ENCODE data around the gene AKIRIN1. TPM values are rescaled to one million over a fixed set of nuclear protein-coding genes. Genes with fewer than 3 reads are reported as not detected.
"Not testable (repeated sequence)": the region's sequence is repeated elsewhere in the genome, so short reads cannot be mapped to it uniquely, and the experiment has no call there.

AKIRIN1 gene
- total and polyA plus RNA-seq, 4 donors: 14.6 to 42.8 (median 31.7) TPM

DNA sequence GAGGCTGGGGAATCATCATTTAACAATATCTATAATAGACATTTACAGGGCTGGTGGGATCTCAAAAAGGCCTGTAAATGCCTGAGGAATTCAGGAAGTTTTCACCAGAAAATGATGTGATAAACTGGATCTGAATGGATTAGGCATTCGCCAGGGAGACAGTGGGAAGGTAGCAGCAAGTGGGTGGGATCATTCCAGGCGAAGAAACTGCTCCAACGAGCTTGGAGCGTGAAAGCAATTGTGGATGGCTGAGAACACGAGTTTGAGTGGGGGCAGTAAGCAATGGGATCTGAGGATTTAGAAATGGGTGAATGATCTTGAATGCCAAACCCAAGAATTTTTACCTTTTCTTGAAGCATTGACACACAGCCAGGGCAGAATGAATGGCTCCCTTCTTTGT, 26.2 kb downstream of the AKIRIN1 start:
- H3K27ac ChIP-seq (ENCODE audit: low read depth in 1 of 2, low read length in 1 of 2): no peak overlapping the region
- H3K9me3 ChIP-seq (ENCODE audit: control insufficient read depth in 4 of 4, insufficient read depth in 3 of 4, low read length in 3 of 4): no peaks in the 10 kb centered on the region
- no peak for ATAC-seq (ENCODE audit: insufficient read depth, low FRiP score)
- WGBS, 2 donors: 82 to 87% methylated on average over 5 of the region's 5 CpGs
- peaks cover 0 to 1% (median 0%) of the 10 kb centered on the region in 5 donors for H3K4me1 ChIP-seq (ENCODE audit: control insufficient read depth in 5 of 5, insufficient read depth in 5 of 5, low read length in 5 of 5)
- no peak for DNase-seq
- no peak overlapping the region for H3K4me3 ChIP-seq
- H3K27me3 ChIP-seq (ENCODE audit: control insufficient read depth in 3 of 3, insufficient read depth in 3 of 3, low read length in 2 of 3): no peaks in the 10 kb centered on the region
- H3K36me3 ChIP-seq (ENCODE audit: control insufficient read depth in 4 of 4, insufficient read depth in 4 of 4, low read length in 4 of 4): peaks cover 0 to 5% (median 3%) of the 10 kb centered on the region in 4 donors
- TF ChIP-seq, protein P1, sequence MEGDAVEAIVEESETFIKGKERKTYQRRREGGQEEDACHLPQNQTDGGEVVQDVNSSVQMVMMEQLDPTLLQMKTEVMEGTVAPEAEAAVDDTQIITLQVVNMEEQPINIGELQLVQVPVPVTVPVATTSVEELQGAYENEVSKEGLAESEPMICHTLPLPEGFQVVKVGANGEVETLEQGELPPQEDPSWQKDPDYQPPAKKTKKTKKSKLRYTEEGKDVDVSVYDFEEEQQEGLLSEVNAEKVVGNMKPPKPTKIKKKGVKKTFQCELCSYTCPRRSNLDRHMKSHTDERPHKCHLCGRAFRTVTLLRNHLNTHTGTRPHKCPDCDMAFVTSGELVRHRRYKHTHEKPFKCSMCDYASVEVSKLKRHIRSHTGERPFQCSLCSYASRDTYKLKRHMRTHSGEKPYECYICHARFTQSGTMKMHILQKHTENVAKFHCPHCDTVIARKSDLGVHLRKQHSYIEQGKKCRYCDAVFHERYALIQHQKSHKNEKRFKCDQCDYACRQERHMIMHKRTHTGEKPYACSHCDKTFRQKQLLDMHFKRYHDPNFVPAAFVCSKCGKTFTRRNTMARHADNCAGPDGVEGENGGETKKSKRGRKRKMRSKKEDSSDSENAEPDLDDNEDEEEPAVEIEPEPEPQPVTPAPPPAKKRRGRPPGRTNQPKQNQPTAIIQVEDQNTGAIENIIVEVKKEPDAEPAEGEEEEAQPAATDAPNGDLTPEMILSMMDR (IDR thresholded peaks at IDR 0.05; ENCODE audit: control extremely low read depth, extremely low read depth): no peak
- H3K9ac ChIP-seq (ENCODE audit: insufficient read depth in 1 of 2, low read length in 2 of 2): no peak overlapping the region

DNA sequence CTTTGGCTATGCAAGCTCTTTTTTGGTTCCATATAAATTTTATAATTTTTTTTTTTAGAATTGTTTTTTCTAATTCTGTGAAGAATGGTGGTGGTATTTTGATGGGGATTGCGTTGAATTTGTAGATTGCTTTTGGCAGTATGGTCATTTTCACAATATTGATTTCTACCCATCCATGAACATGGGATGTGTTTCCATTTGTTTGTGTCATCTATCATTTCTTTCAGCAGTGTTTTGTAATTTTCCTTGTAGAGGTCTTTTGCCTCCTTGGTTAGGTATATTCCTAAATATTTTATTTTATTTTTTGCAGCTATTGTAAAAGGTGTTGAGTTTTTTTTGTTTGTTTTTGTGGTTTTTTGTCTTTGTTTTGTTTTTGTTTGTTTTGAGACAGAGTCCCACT, 29.4 kb downstream of the AKIRIN1 start:
- H3K9ac ChIP-seq (ENCODE audit: insufficient read depth in 1 of 2, low read length in 2 of 2); H3K27me3 ChIP-seq (ENCODE audit: control insufficient read depth in 3 of 3, insufficient read depth in 3 of 3, low read length in 2 of 3); H3K9me3 ChIP-seq (ENCODE audit: control insufficient read depth in 4 of 4, insufficient read depth in 3 of 4, low read length in 3 of 4); DNase-seq; H3K27ac ChIP-seq (ENCODE audit: low read depth in 1 of 2, low read length in 1 of 2); H3K4me3 ChIP-seq; ATAC-seq (ENCODE audit: insufficient read depth, low FRiP score); H3K36me3 ChIP-seq (ENCODE audit: control insufficient read depth in 4 of 4, insufficient read depth in 4 of 4, low read length in 4 of 4); H3K4me1 ChIP-seq (ENCODE audit: control insufficient read depth in 5 of 5, insufficient read depth in 5 of 5, low read length in 5 of 5): not testable (repeated sequence)
- 45 to 52% methylated on average over 1 of the region's 1 CpG for WGBS, 2 donors

DNA sequence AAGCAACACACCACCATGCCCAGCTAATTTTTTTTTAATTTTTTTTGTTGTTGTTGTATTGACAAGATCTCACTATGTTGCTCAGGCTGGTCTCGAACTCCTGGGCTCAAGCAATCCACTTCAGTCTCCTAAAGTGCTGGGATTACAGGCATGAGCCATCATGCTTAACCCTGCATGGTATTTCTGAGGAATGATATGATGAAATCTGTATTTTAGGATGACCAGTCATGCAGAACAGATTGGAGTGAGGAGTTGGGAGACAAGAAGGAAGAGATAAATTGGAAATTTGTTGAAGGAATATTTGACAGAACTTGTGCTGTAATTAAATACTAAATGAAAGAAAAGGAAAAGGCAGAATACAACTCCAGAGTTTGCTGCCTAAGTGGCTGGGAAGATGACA, 30.4 kb downstream of the AKIRIN1 start:
- H3K27me3 ChIP-seq (ENCODE audit: control insufficient read depth in 3 of 3, insufficient read depth in 3 of 3, low read length in 2 of 3): no peaks in the 10 kb centered on the region
- H3K9me3 ChIP-seq (ENCODE audit: control insufficient read depth in 4 of 4, insufficient read depth in 3 of 4, low read length in 3 of 4): no peaks in the 10 kb centered on the region
- ATAC-seq (ENCODE audit: insufficient read depth, low FRiP score): no peak
- H3K36me3 ChIP-seq (ENCODE audit: control insufficient read depth in 4 of 4, insufficient read depth in 4 of 4, low read length in 4 of 4): no peaks in the 10 kb centered on the region
- H3K4me1 ChIP-seq (ENCODE audit: control insufficient read depth in 5 of 5, insufficient read depth in 5 of 5, low read length in 5 of 5): peaks cover 0 to 5% (median 3%) of the 10 kb centered on the region in 5 donors
- no peak overlapping the region for H3K9ac ChIP-seq (ENCODE audit: insufficient read depth in 1 of 2, low read length in 2 of 2)
- no peak overlapping the region for H3K4me3 ChIP-seq
- DNase-seq: no peak
- no peak overlapping the region for H3K27ac ChIP-seq (ENCODE audit: low read depth in 1 of 2, low read length in 1 of 2)
- WGBS, 2 donors: 63 to 91% methylated on average over 1 of the region's 1 CpG
- TF ChIP-seq, protein P1 (IDR thresholded peaks at IDR 0.05; ENCODE audit: control extremely low read depth, extremely low read depth): no peak

DNA sequence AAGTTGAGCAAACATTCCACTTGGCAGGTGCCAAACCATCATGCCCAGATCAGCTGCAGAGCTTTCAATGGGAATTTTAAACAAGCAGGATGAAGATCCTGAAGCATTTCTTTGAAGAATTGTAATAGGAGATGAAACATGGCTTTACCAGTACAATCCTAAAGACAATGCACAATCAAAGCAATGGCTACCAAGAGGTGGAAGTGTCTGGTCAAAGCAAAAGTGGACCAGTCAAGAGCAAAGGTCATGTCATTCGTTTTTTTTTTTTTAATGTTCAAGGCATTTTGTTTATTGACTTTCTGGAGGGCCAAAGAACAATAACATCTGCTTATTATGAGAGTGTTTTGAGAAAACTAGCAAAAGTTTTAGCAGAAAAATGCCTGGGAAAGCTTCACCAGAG, 32.1 kb downstream of the AKIRIN1 start:
- H3K36me3 ChIP-seq (ENCODE audit: control insufficient read depth in 4 of 4, insufficient read depth in 4 of 4, low read length in 4 of 4): peaks cover 0 to under 1% (median 0%) of the 10 kb centered on the region in 4 donors
- TF ChIP-seq, protein P1 (IDR thresholded peaks at IDR 0.05; ENCODE audit: control extremely low read depth, extremely low read depth): no peak
- H3K9me3 ChIP-seq (ENCODE audit: control insufficient read depth in 4 of 4, insufficient read depth in 3 of 4, low read length in 3 of 4): no peaks in the 10 kb centered on the region
- ATAC-seq (ENCODE audit: insufficient read depth, low FRiP score) (no peak), DNase-seq (no peak)
- WGBS, 2 donors: 61 to 67% methylated on average over 1 of the region's 1 CpG
- H3K27me3 ChIP-seq (ENCODE audit: control insufficient read depth in 3 of 3, insufficient read depth in 3 of 3, low read length in 2 of 3): no peaks in the 10 kb centered on the region
- H3K4me3 ChIP-seq: no peak overlapping the region
- H3K27ac ChIP-seq (ENCODE audit: low read depth in 1 of 2, low read length in 1 of 2): no peak overlapping the region
- H3K9ac ChIP-seq (ENCODE audit: insufficient read depth in 1 of 2, low read length in 2 of 2): no peak overlapping the region
- H3K4me1 ChIP-seq (ENCODE audit: control insufficient read depth in 5 of 5, insufficient read depth in 5 of 5, low read length in 5 of 5): peaks cover 0 to 9% (median 3%) of the 10 kb centered on the region in 5 donors

Measured in lung (tissue), 12 donors.